Chondrocyte (in vitro differentiated cells): Measurements from ENCODE around the gene RUBCN. TPM values are rescaled to one million over a fixed set of nuclear protein-coding genes. Genes with fewer than 3 reads are reported as not detected.
"Not testable (repeated sequence)": the region's sequence is repeated elsewhere in the genome, so short reads cannot be mapped to it uniquely, and the experiment has no call there.

Experiments used
- DNase-seq: peaks from one replicate; pipeline ENCODE4 v3.0.0; 2021; ENCODE audit warnings: mixed read lengths, low spot score
- H3K27ac Mint-ChIP-seq: one replicate; pipeline ENCODE4 v1.8.0; 2021; ENCODE audit warnings: mild to moderate bottlenecking, moderate library complexity, mixed read lengths; ENCODE audit not compliant: unreplicated experiment
- H3K27me3 Mint-ChIP-seq: 2 replicates; pipeline ENCODE4 v1.8.0; 2021; ENCODE audit warnings: low read depth, mixed read lengths
- H3K36me3 Mint-ChIP-seq: 2 replicates; pipeline ENCODE4 v1.8.0; 2021; ENCODE audit warnings: low read depth, mixed read lengths
- H3K4me1 Mint-ChIP-seq: 2 replicates; pipeline ENCODE4 v1.8.0; 2021; ENCODE audit warnings: low read depth, mild to moderate bottlenecking, mixed read lengths
- H3K4me3 Mint-ChIP-seq: one replicate; pipeline ENCODE4 v1.8.0; 2021; ENCODE audit warnings: mild to moderate bottlenecking, moderate library complexity, mixed read lengths; ENCODE audit not compliant: unreplicated experiment
- H3K9me3 Mint-ChIP-seq: 2 replicates; pipeline ENCODE4 v1.8.0; 2021; ENCODE audit warnings: low read depth, mixed read lengths
- total RNA-seq: library from RNA; stranded (reverse); gene quantifications from 3 replicates; pipeline ENCODE4 v1.2.1, GENCODE V29; 2021

RUBCN gene
- total RNA-seq, 1 donor from 2014 or later = 31.2 TPM

DNA sequence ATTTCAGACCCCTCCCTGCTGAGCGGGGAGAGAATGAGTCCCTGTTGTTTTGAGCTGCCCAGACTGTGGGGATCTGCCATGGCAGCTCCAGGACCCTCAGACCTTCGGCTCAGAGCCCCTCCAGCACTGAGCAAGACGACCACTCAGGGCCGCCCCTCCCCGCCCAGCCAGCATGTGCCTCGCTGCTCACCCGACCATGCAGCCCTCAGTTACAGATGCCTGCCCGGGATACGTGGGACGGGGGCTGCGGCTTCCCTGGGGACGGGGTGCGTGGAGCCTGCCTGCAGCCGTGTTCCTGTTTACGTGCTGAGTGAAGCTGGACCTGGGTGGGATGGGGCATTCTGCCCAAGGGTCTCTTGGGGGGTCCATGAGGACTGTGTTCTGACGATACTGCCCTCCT, 77.0 kb downstream of the RUBCN start:
- H3K9me3 Mint-ChIP-seq, H3K4me3 Mint-ChIP-seq, DNase-seq, H3K27me3 Mint-ChIP-seq, H3K36me3 Mint-ChIP-seq, H3K27ac Mint-ChIP-seq, H3K4me1 Mint-ChIP-seq: not testable (repeated sequence)

- not testable (repeated sequence) for H3K36me3 Mint-ChIP-seq
These were observed 77.6 kb downstream of the RUBCN start for GRCh38 chr3:197659144-197659543.

GRCh38 chr3:197658706-197659105, 78.0 kb downstream of the RUBCN start:
- DNase-seq, H3K9me3 Mint-ChIP-seq, H3K4me1 Mint-ChIP-seq, H3K4me3 Mint-ChIP-seq, H3K36me3 Mint-ChIP-seq, H3K27me3 Mint-ChIP-seq, H3K27ac Mint-ChIP-seq: not testable (repeated sequence)

More at GRCh38 chr3:197659144-197659543, 77.6 kb downstream of the RUBCN start:
- not testable (repeated sequence) for H3K27me3 Mint-ChIP-seq, H3K9me3 Mint-ChIP-seq, H3K4me3 Mint-ChIP-seq, H3K4me1 Mint-ChIP-seq, H3K27ac Mint-ChIP-seq, DNase-seq

DNA sequence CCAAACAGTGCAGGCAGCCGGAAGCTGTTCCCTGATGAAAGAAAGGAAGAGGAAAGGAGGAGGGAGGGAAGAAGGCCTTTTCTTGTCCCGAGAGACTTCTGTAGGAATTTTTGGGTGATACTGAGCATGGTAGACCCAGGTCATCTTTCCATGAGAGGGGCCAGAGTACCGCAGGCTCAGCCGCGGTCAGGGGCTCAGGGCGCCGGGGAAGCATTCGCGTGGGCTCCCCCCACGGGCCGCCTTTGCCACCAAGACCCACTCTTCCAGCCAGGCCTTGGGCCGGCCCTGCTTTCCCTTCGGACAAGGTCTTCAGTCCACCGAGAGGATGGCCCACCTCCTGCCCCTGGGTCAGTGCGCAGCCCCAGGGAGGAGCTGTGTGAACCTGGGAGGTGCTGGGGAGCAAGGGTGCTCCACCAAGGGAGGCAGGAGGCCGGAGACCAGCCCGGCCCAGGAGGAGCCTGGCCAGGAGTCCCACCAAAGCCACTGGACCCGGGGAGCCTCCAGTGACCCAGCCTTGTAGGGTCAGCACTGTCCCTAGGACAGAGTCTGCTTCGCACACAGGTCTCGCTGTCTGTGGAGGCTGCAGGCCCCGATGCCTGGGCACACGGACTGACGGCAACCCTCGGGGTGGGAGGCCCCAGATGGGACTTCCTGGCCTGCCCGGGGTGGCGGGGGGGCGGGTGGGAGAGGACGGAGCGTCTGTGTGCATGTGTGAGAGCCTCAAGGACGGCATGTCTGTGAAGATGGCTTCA, 79.0 kb downstream of the RUBCN start:
- H3K27me3 Mint-ChIP-seq, H3K27ac Mint-ChIP-seq, H3K9me3 Mint-ChIP-seq, H3K4me3 Mint-ChIP-seq, H3K36me3 Mint-ChIP-seq, DNase-seq, H3K4me1 Mint-ChIP-seq: not testable (repeated sequence)

- not testable (repeated sequence) for H3K4me3 Mint-ChIP-seq, H3K36me3 Mint-ChIP-seq, H3K9me3 Mint-ChIP-seq, H3K27ac Mint-ChIP-seq, H3K4me1 Mint-ChIP-seq, H3K27me3 Mint-ChIP-seq, DNase-seq
These were observed 79.7 kb downstream of the RUBCN start for GRCh38 chr3:197656960-197657359.

GRCh38 chr3:197656129-197656528, 80.6 kb downstream of the RUBCN start:
- not testable (repeated sequence) for DNase-seq, H3K4me3 Mint-ChIP-seq, H3K27ac Mint-ChIP-seq, H3K9me3 Mint-ChIP-seq, H3K4me1 Mint-ChIP-seq, H3K36me3 Mint-ChIP-seq, H3K27me3 Mint-ChIP-seq

GRCh38 chr3:197654998-197655330, 81.7 kb downstream of the RUBCN start:
- not testable (repeated sequence) for H3K27me3 Mint-ChIP-seq, H3K4me3 Mint-ChIP-seq, H3K27ac Mint-ChIP-seq, DNase-seq, H3K36me3 Mint-ChIP-seq, H3K9me3 Mint-ChIP-seq, H3K4me1 Mint-ChIP-seq

DNA sequence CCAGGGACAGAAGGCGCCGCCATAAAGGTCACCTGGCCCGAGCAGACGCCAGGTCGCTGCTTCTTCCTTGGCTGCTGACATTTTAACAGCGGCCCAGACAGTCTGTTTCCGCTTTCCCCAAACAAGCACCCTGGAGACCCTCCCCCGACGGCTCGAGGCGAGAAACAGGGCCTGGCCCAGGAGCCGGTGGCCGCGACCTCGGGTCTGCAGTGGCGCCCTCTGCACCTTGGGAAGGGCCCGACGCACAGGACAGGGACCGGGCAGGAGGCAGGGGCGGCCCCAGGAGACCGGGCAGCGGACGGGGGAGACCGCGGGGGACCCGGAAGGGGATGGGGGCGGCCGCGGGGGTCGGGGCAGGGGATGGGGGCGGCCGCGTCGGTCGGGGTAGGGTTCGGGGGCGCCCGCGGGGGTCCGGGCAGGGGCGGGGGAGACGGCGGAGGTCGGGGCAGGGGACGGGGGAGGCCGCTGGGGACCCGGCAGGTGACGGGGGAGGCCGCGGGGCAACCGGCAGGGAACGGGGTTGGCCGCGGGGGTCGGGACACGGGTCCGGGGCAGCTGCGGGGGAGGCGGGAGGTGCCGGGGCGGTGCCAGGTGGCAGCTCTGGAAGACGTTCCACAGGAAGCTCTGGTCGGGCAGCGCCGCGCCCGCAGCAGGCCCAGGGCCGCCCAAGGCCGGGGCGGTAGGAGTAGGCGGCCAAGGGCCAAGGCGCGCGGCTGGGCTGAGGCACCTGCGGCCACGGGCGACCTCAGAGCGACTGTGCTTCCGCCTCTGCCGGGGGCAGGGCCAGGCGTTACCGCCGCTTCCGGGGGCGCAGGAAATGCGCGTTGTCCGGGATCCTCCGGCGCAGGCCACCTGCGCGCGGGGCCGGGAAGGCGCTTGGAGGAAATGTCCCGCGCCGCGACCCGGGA, 82.4 kb downstream of the RUBCN start:
- H3K9me3 Mint-ChIP-seq, H3K4me1 Mint-ChIP-seq, H3K27me3 Mint-ChIP-seq, H3K27ac Mint-ChIP-seq, DNase-seq, H3K36me3 Mint-ChIP-seq, H3K4me3 Mint-ChIP-seq: not testable (repeated sequence)

DNA sequence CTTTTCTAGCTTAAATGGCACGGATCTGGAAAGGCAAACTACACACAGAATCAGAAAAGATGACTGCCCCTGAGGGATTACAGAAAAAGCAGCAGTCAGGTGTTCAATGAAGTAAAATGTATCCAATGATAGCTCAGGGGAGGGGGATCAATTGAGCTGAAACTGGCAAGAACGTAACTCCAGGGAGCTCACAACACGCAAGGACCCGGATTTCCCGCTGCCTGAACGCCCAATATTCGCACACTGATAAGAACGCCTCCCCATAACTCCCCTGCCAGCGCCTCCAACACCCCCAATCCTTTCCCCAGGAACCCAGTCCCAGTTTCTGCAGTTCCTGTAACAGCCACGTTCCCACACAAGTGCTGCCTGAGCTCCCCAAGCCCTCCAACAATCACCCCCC, 83.8 kb downstream of the RUBCN start:
- not testable (repeated sequence) for H3K36me3 Mint-ChIP-seq, H3K27me3 Mint-ChIP-seq, H3K4me3 Mint-ChIP-seq, H3K27ac Mint-ChIP-seq, DNase-seq, H3K4me1 Mint-ChIP-seq, H3K9me3 Mint-ChIP-seq

DNA sequence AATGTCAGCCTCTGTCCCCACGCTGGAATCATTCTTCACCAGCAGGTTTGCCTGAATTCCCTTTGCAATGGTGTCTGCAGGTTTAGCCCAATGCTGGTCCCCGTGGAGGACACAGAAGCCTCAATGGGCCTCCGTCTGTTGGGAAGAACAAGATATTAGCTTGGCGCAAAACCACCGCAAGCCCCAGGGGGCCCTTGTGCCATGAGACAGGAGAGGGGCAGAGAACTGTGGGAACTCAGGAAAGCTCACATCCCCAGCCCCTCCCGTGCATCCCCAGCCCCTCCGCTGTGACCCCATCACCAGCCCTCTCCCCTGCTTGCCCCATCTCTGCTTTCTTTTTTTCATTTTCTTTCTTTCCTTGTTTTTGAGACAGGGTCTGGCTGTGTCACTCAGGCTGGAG, 89.1 kb downstream of the RUBCN start:
- not testable (repeated sequence) for H3K27ac Mint-ChIP-seq, H3K4me3 Mint-ChIP-seq, H3K4me1 Mint-ChIP-seq, H3K9me3 Mint-ChIP-seq, H3K36me3 Mint-ChIP-seq, H3K27me3 Mint-ChIP-seq, DNase-seq

GRCh38 chr3:197647191-197647590, 89.5 kb downstream of the RUBCN start:
- H3K4me1 Mint-ChIP-seq, H3K27me3 Mint-ChIP-seq, H3K36me3 Mint-ChIP-seq, H3K27ac Mint-ChIP-seq, DNase-seq, H3K9me3 Mint-ChIP-seq, H3K4me3 Mint-ChIP-seq: not testable (repeated sequence)

DNA sequence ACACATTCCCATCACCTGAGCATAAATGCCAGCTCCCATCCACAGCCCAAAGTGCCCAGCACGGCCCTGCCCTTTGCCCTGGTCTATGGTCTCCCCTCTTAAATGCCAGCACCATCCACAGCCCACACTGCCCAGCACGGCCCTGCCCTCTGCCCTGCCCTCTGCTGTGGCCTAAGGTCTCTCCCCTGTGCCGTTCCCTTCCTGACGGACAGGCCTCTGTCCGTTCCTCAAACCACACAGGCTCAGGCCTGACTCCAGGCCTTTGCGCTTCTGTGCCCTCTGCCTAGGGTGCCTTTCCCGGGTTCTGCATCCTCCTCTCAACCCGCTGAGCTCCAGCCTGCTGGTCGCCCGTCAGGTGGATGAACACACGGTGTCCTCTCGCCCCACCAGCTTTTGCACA, 90.4 kb downstream of the RUBCN start:
- not testable (repeated sequence) for H3K27me3 Mint-ChIP-seq, H3K4me3 Mint-ChIP-seq, H3K4me1 Mint-ChIP-seq, H3K27ac Mint-ChIP-seq, H3K36me3 Mint-ChIP-seq, H3K9me3 Mint-ChIP-seq, DNase-seq

GRCh38 chr3:197637556-197637955, 99.1 kb downstream of the RUBCN start:
- not testable (repeated sequence) for H3K9me3 Mint-ChIP-seq, H3K4me1 Mint-ChIP-seq, H3K27ac Mint-ChIP-seq, DNase-seq, H3K4me3 Mint-ChIP-seq, H3K27me3 Mint-ChIP-seq
- H3K36me3 Mint-ChIP-seq = peaks cover 14% of the 10 kb centered on the region
